Measurements from ENCODE around the gene UQCC5.

DNA sequence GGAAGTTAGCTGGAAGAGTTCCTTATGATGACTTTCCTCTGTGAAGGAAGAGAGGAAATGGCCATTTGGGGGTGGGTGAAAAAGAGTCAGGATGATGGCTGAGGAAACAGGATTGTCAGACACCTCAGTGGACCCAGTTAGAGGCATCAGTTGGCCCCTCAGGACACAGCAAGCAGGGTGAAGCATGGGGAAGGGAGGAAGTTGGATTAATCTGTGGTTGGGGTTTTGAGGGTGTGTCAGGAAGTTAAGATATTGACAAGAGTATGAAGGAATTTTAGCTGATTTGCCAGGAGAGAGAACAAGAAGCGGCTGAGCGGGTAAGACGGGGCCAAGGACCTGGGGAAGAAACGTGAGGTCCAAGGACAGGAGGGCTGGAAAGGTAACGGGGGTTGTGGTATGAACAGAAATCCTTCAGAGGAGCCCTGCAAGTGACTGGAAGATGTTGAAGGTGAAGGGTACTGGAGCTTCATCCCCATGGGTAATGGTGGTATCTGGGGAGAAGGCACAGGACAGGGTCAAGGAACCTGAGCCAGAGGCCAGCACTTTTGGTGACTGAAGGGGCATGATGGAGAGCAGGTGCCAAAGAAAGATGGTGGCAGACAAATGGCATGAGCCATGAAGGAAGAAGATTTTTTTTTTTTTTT lies 2.7 kb downstream of the UQCC5 start:
- TF ChIP-seq, protein P1, sequence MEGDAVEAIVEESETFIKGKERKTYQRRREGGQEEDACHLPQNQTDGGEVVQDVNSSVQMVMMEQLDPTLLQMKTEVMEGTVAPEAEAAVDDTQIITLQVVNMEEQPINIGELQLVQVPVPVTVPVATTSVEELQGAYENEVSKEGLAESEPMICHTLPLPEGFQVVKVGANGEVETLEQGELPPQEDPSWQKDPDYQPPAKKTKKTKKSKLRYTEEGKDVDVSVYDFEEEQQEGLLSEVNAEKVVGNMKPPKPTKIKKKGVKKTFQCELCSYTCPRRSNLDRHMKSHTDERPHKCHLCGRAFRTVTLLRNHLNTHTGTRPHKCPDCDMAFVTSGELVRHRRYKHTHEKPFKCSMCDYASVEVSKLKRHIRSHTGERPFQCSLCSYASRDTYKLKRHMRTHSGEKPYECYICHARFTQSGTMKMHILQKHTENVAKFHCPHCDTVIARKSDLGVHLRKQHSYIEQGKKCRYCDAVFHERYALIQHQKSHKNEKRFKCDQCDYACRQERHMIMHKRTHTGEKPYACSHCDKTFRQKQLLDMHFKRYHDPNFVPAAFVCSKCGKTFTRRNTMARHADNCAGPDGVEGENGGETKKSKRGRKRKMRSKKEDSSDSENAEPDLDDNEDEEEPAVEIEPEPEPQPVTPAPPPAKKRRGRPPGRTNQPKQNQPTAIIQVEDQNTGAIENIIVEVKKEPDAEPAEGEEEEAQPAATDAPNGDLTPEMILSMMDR (IDR thresholded peaks at IDR 0.05): no peak
- TF ChIP-seq, protein P2, sequence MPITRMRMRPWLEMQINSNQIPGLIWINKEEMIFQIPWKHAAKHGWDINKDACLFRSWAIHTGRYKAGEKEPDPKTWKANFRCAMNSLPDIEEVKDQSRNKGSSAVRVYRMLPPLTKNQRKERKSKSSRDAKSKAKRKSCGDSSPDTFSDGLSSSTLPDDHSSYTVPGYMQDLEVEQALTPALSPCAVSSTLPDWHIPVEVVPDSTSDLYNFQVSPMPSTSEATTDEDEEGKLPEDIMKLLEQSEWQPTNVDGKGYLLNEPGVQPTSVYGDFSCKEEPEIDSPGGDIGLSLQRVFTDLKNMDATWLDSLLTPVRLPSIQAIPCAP (CRISPR knock-in tag; IDR thresholded peaks at IDR 0.05): no peak
